Colonic mucosa (tissue), 4 donors: ENCODE data around the gene CRABP2. TPM values are rescaled to one million over a fixed set of nuclear protein-coding genes. Genes with fewer than 3 reads are reported as not detected.

Experiments
- DNase-seq: peaks from one replicate; pipeline ENCODE4 v3.0.0-alpha.2; 2020
- H3K27ac ChIP-seq: fragments of 200-600 bp; one replicate; pipeline ENCODE4 v1.8.0; 2021
- H3K27me3 ChIP-seq: fragments of 200-600 bp; one replicate; pipeline ENCODE4 v1.8.0; 2021
- H3K36me3 ChIP-seq: fragments of 200-600 bp; one replicate; pipeline ENCODE4 v1.8.0; 2021
- H3K4me1 ChIP-seq: fragments of 200-600 bp; one replicate; pipeline ENCODE4 v1.8.0; 2021; ENCODE audit warnings: mild to moderate bottlenecking
- H3K4me3 ChIP-seq: fragments of 200-600 bp; one replicate; pipeline ENCODE4 v1.8.0; 2021
- H3K9ac ChIP-seq, 2 donors: one replicate each; pipeline ENCODE4 v1.7.0; 2013; ENCODE audit warnings: control low read depth in 2 of 2, low read depth in 2 of 2, low read length in 2 of 2
- H3K9me3 ChIP-seq: fragments of 200-600 bp; one replicate; pipeline ENCODE4 v1.8.0; 2021
- intact Hi-C: fragments of 100-400 bp; cut with DNase I; formaldehyde crosslinking; loops from one replicate; pipeline ENCODE4 v1.14.1; 2022
- total RNA-seq, 2 donors: library from RNA; stranded (reverse); fragmentation: NEBNext Ultra II Directional in 1 of 2; extraction: Animal tissue kit (Norgen Biotek cat#: 25700) in 1 of 2; gene quantifications; one replicate each; pipeline ENCODE4 v1.2.1, GENCODE V29; 2021
- TF ChIP-seq, protein P1 (sequence below): fragments of 200-600 bp; IDR thresholded peaks from one replicate; pipeline ENCODE4 v1.8.0; 2022; ENCODE audit warnings: antibody characterized with exemption, mild to moderate bottlenecking
- donor health status: healthy.
- donor health status: DM: no; HTN: no; CAD: no.
- donor health status: DM: no; HTN: no; CAD: no.

Gene CRABP2
- total RNA-seq, 2 donors from 2014 or later, result 1.2 to 1.4 TPM

DNA sequence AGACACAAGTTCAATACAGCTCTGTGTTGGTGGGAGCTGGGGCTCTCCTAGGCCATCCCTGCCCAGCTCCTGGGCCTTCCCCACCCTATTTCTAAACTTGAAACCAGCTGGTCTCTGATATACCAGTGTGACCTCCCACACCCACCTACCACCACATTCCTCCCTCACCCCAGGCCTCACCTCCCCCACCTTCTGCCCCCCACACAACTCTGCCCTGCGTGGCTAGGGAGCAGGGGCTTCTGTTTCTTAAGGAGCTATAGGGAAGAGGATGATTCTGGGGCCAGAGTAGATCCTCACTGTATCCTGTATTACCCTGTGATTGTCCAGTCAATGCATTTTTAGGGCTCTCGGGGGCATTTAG, 44.7 kb downstream of the CRABP2 start:
- H3K9me3 ChIP-seq, result no peaks in the 10 kb centered on the region
- H3K27ac ChIP-seq, result peak overlapping the region; percentile 82
- intact Hi-C loops, result no loop called here
- no peaks in the 10 kb centered on the region for H3K27me3 ChIP-seq
- peak overlapping the region; percentile 30 for H3K4me3 ChIP-seq
- TF ChIP-seq, protein P1, sequence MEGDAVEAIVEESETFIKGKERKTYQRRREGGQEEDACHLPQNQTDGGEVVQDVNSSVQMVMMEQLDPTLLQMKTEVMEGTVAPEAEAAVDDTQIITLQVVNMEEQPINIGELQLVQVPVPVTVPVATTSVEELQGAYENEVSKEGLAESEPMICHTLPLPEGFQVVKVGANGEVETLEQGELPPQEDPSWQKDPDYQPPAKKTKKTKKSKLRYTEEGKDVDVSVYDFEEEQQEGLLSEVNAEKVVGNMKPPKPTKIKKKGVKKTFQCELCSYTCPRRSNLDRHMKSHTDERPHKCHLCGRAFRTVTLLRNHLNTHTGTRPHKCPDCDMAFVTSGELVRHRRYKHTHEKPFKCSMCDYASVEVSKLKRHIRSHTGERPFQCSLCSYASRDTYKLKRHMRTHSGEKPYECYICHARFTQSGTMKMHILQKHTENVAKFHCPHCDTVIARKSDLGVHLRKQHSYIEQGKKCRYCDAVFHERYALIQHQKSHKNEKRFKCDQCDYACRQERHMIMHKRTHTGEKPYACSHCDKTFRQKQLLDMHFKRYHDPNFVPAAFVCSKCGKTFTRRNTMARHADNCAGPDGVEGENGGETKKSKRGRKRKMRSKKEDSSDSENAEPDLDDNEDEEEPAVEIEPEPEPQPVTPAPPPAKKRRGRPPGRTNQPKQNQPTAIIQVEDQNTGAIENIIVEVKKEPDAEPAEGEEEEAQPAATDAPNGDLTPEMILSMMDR, result no peak
- no peaks in the 10 kb centered on the region for H3K36me3 ChIP-seq
- no peak for DNase-seq
- H3K9ac ChIP-seq, result peak overlapping the region; percentile 65 to 82
- H3K4me1 ChIP-seq, result peaks cover 39% of the 10 kb centered on the region

DNA sequence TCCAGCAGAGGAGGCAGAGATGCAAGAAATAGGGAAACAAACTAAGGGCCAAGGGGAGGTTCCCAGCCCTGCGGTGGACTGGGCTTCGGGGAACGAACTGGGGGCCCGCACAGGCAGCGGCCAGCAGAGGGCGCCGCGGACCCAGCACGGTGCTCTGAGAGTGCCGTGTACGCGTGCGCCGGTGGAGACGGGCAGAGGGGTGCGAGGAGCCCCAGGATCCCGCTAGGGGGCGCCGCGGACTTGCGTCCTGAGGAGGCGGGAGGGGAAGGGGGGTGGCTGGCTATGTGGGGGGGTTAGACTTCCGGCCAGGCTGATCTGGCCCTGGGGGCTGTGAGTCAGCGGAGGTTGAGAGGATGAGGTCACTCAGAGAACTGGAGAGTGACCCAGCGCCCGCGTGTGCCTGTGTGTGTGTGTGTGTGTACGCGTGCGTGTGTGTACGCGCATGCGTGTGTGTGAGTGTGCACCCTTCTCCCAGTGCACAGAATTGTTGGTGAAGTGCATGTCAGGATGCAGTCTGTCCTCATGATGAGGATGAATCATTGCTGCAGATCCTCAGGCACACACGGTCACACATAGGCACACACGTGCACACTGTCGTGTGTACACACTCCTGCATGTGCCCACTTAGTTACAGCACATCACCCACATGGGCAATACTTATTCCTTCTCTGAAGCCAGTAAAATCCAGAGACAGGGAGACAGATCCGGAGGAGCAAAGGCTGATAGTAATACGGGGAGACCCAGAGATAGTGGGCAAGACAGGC, 45.2 kb downstream of the CRABP2 start:
- H3K9ac ChIP-seq, result peak overlapping the region; percentile 65 to 82
- intact Hi-C loops, result loop anchor here (2.0 kb wide), 2 partner anchors 19 to 31 kb away; no protein-coding TSS in a partner anchor

DNA sequence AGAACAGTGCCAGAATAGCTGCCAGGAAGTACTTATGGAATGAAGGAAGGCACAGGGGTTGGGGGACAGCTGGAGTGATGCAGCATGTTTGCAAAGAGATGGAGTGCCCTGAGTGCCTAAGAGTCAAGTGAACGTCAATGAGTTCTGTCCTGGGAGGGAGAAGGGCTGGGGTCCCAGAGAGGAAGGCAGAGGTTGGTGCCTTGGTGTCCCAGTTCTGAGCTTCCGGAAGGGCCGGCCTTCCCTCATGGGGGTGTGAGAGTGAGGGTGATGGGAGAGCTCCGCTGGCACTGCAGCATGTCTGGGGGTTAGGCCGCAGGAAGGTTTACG, 45.8 kb downstream of the CRABP2 start:
- Histone ChIP-seq H3K9me3 (no peaks in the 10 kb centered on the region), H3K36me3 (no peaks in the 10 kb centered on the region), H3K27me3 (no peaks in the 10 kb centered on the region), H3K4me1 (peaks cover 32% of the 10 kb centered on the region), H3K4me3 (peak overlapping the region; percentile 30), H3K27ac (peak overlapping the region; percentile 26), H3K9ac (peak overlapping the region; percentile 48 to 59)
- no peak for DNase-seq
- intact Hi-C loops, result loop anchor here (2.0 kb wide), 2 partner anchors 19 to 31 kb away; no protein-coding TSS in a partner anchor
- TF ChIP-seq, protein P1, result no peak

More for the DNA sequence above, 45.2 kb downstream of the CRABP2 start:
- Histone ChIP-seq H3K27ac (peak overlapping the region; percentile 82), H3K36me3 (no peaks in the 10 kb centered on the region), H3K27me3 (no peaks in the 10 kb centered on the region), H3K4me3 (peak overlapping the region; percentile 30), H3K4me1 (peaks cover 38% of the 10 kb centered on the region), H3K9me3 (no peaks in the 10 kb centered on the region)
- DNase-seq, result peak; percentile 96
- TF ChIP-seq, protein P1, result peak; percentile 99

DNA sequence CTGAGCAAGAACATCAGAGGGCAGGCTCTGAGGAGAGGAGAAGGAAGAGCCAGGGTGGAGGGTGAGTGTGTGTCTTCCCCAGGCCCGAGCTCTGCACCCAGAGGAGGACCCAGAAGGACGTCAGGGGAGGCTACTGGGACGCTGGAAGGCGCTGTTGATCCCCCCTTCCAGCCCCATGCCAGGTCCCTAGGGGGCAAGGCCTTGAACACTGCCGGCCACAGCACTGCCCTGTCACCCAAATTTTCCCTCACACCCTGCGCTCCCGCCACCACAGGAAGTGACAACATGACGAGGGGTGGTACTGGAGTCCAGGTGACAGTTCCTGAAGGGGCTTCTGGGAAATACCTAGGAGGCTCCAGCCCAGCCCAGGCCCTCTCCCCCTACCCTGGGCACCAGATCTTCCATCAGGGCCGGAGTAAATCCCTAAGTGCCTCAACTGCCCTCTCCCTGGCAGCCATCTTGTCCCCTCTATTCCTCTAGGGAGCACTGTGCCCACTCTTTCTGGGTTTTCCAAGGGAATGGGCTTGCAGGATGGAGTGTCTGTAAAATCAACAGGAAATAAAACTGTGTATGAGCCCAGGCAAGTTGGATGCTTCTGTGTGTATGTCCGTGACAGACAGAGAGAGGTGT, 46.3 kb downstream of the CRABP2 start:
- H3K4me3 ChIP-seq, result no peak overlapping the region
- TF ChIP-seq, protein P1, result no peak
- H3K9me3 ChIP-seq, result no peaks in the 10 kb centered on the region
- peak overlapping the region in 1 of 2 donors; percentile 30 for H3K9ac ChIP-seq
- intact Hi-C loops, result loop anchor here (2.0 kb wide), 2 partner anchors 20 to 30 kb away; no protein-coding TSS in a partner anchor
- no peaks in the 10 kb centered on the region for H3K36me3 ChIP-seq
- H3K27me3 ChIP-seq, result no peaks in the 10 kb centered on the region
- peak overlapping the region; percentile 26 for H3K27ac ChIP-seq
- no peak for DNase-seq
- peaks cover 27% of the 10 kb centered on the region for H3K4me1 ChIP-seq

DNA sequence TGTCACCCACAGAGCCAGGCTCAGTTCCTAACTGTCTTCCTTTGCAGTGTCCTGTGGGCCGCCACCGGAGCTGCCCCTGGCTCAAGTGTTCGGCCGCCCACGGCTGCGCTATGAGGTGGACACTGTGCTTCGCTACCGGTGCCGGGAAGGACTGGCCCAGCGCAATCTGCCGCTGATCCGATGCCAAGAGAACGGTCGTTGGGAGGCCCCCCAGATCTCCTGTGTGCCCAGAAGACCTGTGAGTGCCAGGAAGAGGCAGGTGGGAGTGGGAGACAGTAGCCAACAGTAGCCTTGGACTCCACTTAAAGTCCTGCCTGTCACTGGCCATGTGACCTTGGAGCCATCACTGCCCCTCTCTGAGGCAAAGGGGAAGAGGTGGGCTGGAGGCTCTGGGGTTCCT, 46.9 kb downstream of the CRABP2 start:
- Histone ChIP-seq H3K4me1 (peaks cover 27% of the 10 kb centered on the region), H3K36me3 (no peaks in the 10 kb centered on the region), H3K9me3 (no peaks in the 10 kb centered on the region), H3K27me3 (no peaks in the 10 kb centered on the region), H3K27ac (no peak overlapping the region), H3K9ac (no peak overlapping the region), H3K4me3 (no peak overlapping the region)
- TF ChIP-seq, protein P1, result no peak
- intact Hi-C loops, result loop anchor here (2.0 kb wide), 2 partner anchors 20 to 30 kb away; no protein-coding TSS in a partner anchor
- no peak for DNase-seq
